ENCODE data around the gene PREP. TPM values are rescaled to one million over a fixed set of nuclear protein-coding genes. Genes with fewer than 3 reads are reported as not detected.

PREP gene
- total and polyA plus RNA-seq, 2 of the 8 experiments (the other 6 are each of a cell fraction or from before 2014, with no cell fraction given): 26.8 to 70.0 TPM

- TF ChIP-seq CHD7 (IDR thresholded peaks at IDR 0.05; ENCODE audit: insufficient replicate concordance, low read length) (no peak), CREB1 (IDR thresholded peaks at IDR 0.05) (no peak), CEBPB (IDR thresholded peaks at IDR 0.05; ENCODE audit: low read depth, low read length) (no peak), BRCA1 (IDR thresholded peaks at IDR 0.05; ENCODE audit: low read depth, low read length) (no peak), SIX5 (IDR thresholded peaks at IDR 0.05; ENCODE audit: low read depth, low read length) (no peak), KDM1A (IDR thresholded peaks at IDR 0.05; ENCODE audit: borderline replicate concordance, low read length) (no peak), BCL11A (IDR thresholded peaks at IDR 0.05; ENCODE audit: low read depth in 2 of 2, low read length in 2 of 2) (no peak), RNF2 (IDR thresholded peaks at IDR 0.05; ENCODE audit: borderline replicate concordance, low read depth, low read length, missing control alignments, poor library complexity, severe bottlenecking) (no peak), POLR2A (IDR thresholded peaks at IDR 0.05; ENCODE audit: control extremely low read depth in 1 of 2, low read depth in 2 of 2, low read length in 2 of 2) (no peak)
Observed at GRCh38 chr6:105331927-105332326, 71.0 kb downstream of the PREP start (continued).

Measured in H1 (cell line).